ENCODE results near the gene DENR.

The DENR gene

GRCh38 chr12:122807651-122808050 is 55.0 kb downstream of the DENR start:
- no peak for TF ChIP-seq CTCF (IDR thresholded peaks at IDR 0.05; ENCODE audit: borderline replicate concordance, control extremely low read depth, extremely low read depth, insufficient read depth, missing control alignments)
- in situ Hi-C loops (cut with MboI; ENCODE audit: low sequenced_read_pairs, unreplicated experiment): no loop called here
- DNase-seq (ENCODE audit: low spot score): no peak

- in situ Hi-C loops (cut with MboI; ENCODE audit: low sequenced_read_pairs, unreplicated experiment): no loop called here
- no peak for DNase-seq (ENCODE audit: low spot score)
- no peak for TF ChIP-seq CTCF (IDR thresholded peaks at IDR 0.05; ENCODE audit: borderline replicate concordance, control extremely low read depth, extremely low read depth, insufficient read depth, missing control alignments)
Measured at GRCh38 chr12:122811777-122812176, 59.2 kb downstream of the DENR start.

- no peak for TF ChIP-seq CTCF (IDR thresholded peaks at IDR 0.05; ENCODE audit: borderline replicate concordance, control extremely low read depth, extremely low read depth, insufficient read depth, missing control alignments)
- in situ Hi-C loops (cut with MboI; ENCODE audit: low sequenced_read_pairs, unreplicated experiment): no loop called here
- DNase-seq (ENCODE audit: low spot score): peak; percentile 58
Measured at GRCh38 chr12:122813310-122813713, 60.7 kb downstream of the DENR start.

- in situ Hi-C loops (cut with MboI; ENCODE audit: low sequenced_read_pairs, unreplicated experiment): no loop called here
- no peak for TF ChIP-seq CTCF (IDR thresholded peaks at IDR 0.05; ENCODE audit: borderline replicate concordance, control extremely low read depth, extremely low read depth, insufficient read depth, missing control alignments)
- no peak for DNase-seq (ENCODE audit: low spot score)
Measured at GRCh38 chr12:122819209-122819785, 66.7 kb downstream of the DENR start.

GRCh38 chr12:122820138-122820537 is 67.5 kb downstream of the DENR start:
- in situ Hi-C loops (cut with MboI; ENCODE audit: low sequenced_read_pairs, unreplicated experiment): no loop called here
- no peak for DNase-seq (ENCODE audit: low spot score)
- TF ChIP-seq CTCF (IDR thresholded peaks at IDR 0.05; ENCODE audit: borderline replicate concordance, control extremely low read depth, extremely low read depth, insufficient read depth, missing control alignments): no peak
